B cell (primary cell): ENCODE results near the gene NDUFA5. TPM values are rescaled to one million over a fixed set of nuclear protein-coding genes. Genes with fewer than 3 reads are reported as not detected.

Experiments
- ATAC-seq: fragments of 200-7000 bp; cut with Tn5 transposase; one replicate; pipeline ENCODE4 v1.10.0; 2021; ENCODE audit warnings: low read depth, mild to moderate bottlenecking, moderate number of reproducible peaks, moderate library complexity
- CTCF ChIA-PET: fragments of 350-600 bp; sonication (Branson Sonifier 250); formaldehyde crosslinking; loops from one replicate; lab custom pipeline; 2021; ENCODE audit warnings: antibody characterized with exemption, inconsistent platforms; lab: Charles Lee
- POLR2A ChIA-PET: fragments of 350-600 bp; sonication (Branson Sonifier 250); formaldehyde crosslinking; loops from one replicate; lab custom pipeline; 2021; ENCODE audit warnings: antibody characterized with exemption; lab: Charles Lee
- DNase-seq: peaks from one replicate; pipeline ENCODE4 v3.0.0; 2013
- H2AFZ ChIP-seq: 2 replicates; pipeline ENCODE4 v1.6.1; 2012; ENCODE audit warnings: mild to moderate bottlenecking, low read depth, low read length; ENCODE audit not compliant: insufficient read depth, poor library complexity, severe bottlenecking
- H3K27ac ChIP-seq, 2 donors: 1 replicate in 1 of 2; 2 replicates in 1 of 2; pipeline ENCODE4 v1.5.1; 2012 to 2013; ENCODE audit warnings: low read length in 2 of 2, mild to moderate bottlenecking in 2 of 2, moderate library complexity in 1 of 2
- H3K27me3 ChIP-seq, 4 experiments: fragments of 200-600 bp in 1 of 4; sonication (generic) in 1 of 4; replicated peaks in 1 of 4; 1 replicate in 2 of 4; 2 replicates in 2 of 4; pipeline versions ENCODE4 v1.6.1 to v1.7.0; 2013 to 2016; ENCODE audit warnings: low read length in 3 of 4, mild to moderate bottlenecking in 2 of 4, mixed read lengths in 1 of 4, moderate library complexity in 1 of 4; ENCODE audit not compliant: insufficient read depth in 4 of 4, control insufficient read depth in 3 of 4; ENCODE audit errors: control extremely low read depth in 1 of 4
- H3K36me3 ChIP-seq, 2 experiments: replicated peaks in 1 of 2; 1 replicate in 1 of 2; 2 replicates in 1 of 2; pipeline versions ENCODE4 v1.6.1 to v1.7.1; 2013; ENCODE audit warnings: low read length in 1 of 2; ENCODE audit not compliant: insufficient read depth in 2 of 2, control insufficient read depth in 1 of 2; ENCODE audit errors: control extremely low read depth in 1 of 2, extremely low read depth in 1 of 2
- H3K4me1 ChIP-seq, 2 donors: fragments of 200-600 bp in 1 of 2; sonication (generic) in 1 of 2; 1 replicate in 1 of 2; 2 replicates in 1 of 2; pipeline versions ENCODE4 v1.5.1 to v1.6.1; 2013 to 2017; ENCODE audit warnings: low read length in 2 of 2; ENCODE audit not compliant: control insufficient read depth in 2 of 2, insufficient read depth in 2 of 2
- H3K4me2 ChIP-seq: replicated peaks from 2 replicates; pipeline ENCODE3; 2012; ENCODE audit warnings: mild to moderate bottlenecking, low read depth, low read length; ENCODE audit not compliant: poor library complexity, severe bottlenecking
- H3K4me3 ChIP-seq, 5 experiments: fragments of 200-600 bp in 1 of 5; sonication (generic) in 1 of 5; 1 replicate in 3 of 5; 2 replicates in 2 of 5; pipeline versions ENCODE4 v1.5.1 to v1.7.0; 2011 to 2016; ENCODE audit warnings: low read length in 4 of 5, mild to moderate bottlenecking in 4 of 5, low read depth in 2 of 5, control low read depth in 1 of 5, moderate library complexity in 1 of 5; ENCODE audit not compliant: insufficient read depth in 1 of 5; ENCODE audit errors: control extremely low read depth in 1 of 5, extremely low read depth in 1 of 5
- H3K79me2 ChIP-seq: fragments of 200-600 bp; sonication (generic); one replicate; pipeline ENCODE4 v1.6.0; 2016; ENCODE audit warnings: low read length; ENCODE audit not compliant: control insufficient read depth, insufficient read depth
- H3K9ac ChIP-seq: fragments of 200-600 bp; sonication (generic); 2 replicates; pipeline ENCODE4 v1.6.1; 2017; ENCODE audit warnings: mild to moderate bottlenecking, low read length, moderate library complexity
- H3K9me3 ChIP-seq, 3 donors: one replicate each; pipeline versions ENCODE4 v1.6.1 to v1.7.1; 2013; ENCODE audit warnings: low read length in 2 of 3; ENCODE audit not compliant: control insufficient read depth in 2 of 3, insufficient read depth in 1 of 3; ENCODE audit errors: control extremely low read depth in 1 of 3
- H4K20me1 ChIP-seq: 2 replicates; pipeline ENCODE4 v1.6.0; 2012; ENCODE audit warnings: mild to moderate bottlenecking, low read length; ENCODE audit not compliant: insufficient read depth, control insufficient read depth, poor library complexity, severe bottlenecking
- H3K27ac Mint-ChIP-seq: one replicate; pipeline ENCODE4 v1.8.0; 2021; ENCODE audit warnings: mixed read lengths
- H3K27me3 Mint-ChIP-seq: one replicate; pipeline ENCODE4 v1.8.0; 2021; ENCODE audit warnings: mixed read lengths
- H3K4me1 Mint-ChIP-seq: one replicate; pipeline ENCODE4 v1.8.0; 2021; ENCODE audit warnings: mixed read lengths
- H3K4me3 Mint-ChIP-seq: one replicate; pipeline ENCODE4 v1.8.0; 2021; ENCODE audit warnings: mixed read lengths
- H3K9me3 Mint-ChIP-seq: one replicate; pipeline ENCODE4 v1.8.0; 2022; ENCODE audit warnings: mixed read lengths; ENCODE audit not compliant: insufficient read depth
- CTCF ChIP-seq: fragments of 200-600 bp; IDR thresholded peaks from one replicate; pipeline ENCODE4 v1.8.0; 2022; ENCODE audit warnings: antibody characterized with exemption, mild to moderate bottlenecking
- EZH2 ChIP-seq: IDR thresholded peaks from 2 replicates; pipeline ENCODE4 v1.6.1; 2012; ENCODE audit warnings: borderline replicate concordance, low read depth, mild to moderate bottlenecking, moderate library complexity, low read length; ENCODE audit not compliant: insufficient read depth, poor library complexity, severe bottlenecking
- WGBS: methylation state at CpG from one replicate; pipeline ENCODE4 v1.1.5; 2013; ENCODE audit warnings: missing lambda C conversion rate; ENCODE audit not compliant: insufficient coverage; 5-methylcytosine and 5-hydroxymethylcytosine counted together
- intact Hi-C: fragments of 100-400 bp; cut with micrococcal nuclease; formaldehyde crosslinking; loops from one replicate; pipeline ENCODE4 v1.10.0; 2022
- polyA plus RNA-seq: library from polyadenylated mRNA; depleted of rRNA; stranded (reverse); fragments of >200 nt; gene quantifications from 2 replicates; pipeline ENCODE4 v1.2.3, GENCODE V29; 2012
- total RNA-seq, 2 donors: library from RNA; stranded (reverse); fragments of 120-200 nt in 1 of 2; gene quantifications; 1 replicate in 1 of 2; 2 replicates in 1 of 2; pipeline versions ENCODE4 v1.2.3 to v1.2.4, GENCODE V29; 2013 to 2022

Gene NDUFA5
- total and polyA plus RNA-seq, 2 donors (not counting 1 experiment from before 2014, with no cell fraction given): 8.1 to 50.7 TPM

- intact Hi-C loops: loop anchor here (1.0 kb wide), 1 partner anchor 215 kb away; the partner anchor contains the start of gene WASL
- no peak for DNase-seq
- ChIA-PET POLR2A (interaction anchor here (1.7 kb wide), 1 partner anchor 24 kb away, joined by 8 read pairs; the partner anchor contains the start of gene NDUFA5), CTCF (interaction anchor here (1.4 to 3.0 kb wide), 3 partner anchors 13 to 39 kb away, joined by 6 to 19 read pairs (median 8); partner anchors contain the start of gene NDUFA5)
- H3K36me3 ChIP-seq: no peaks in the 10 kb centered on the region
- H3K27me3 ChIP-seq: peaks cover 0 to 8% (median 3%) of the 10 kb centered on the region in 4 experiments
- H4K20me1 ChIP-seq: no peaks in the 10 kb centered on the region
- peak; percentile 2 for ATAC-seq
- H2AFZ ChIP-seq: peak overlapping the region; percentile 73
- H3K27ac Mint-ChIP-seq: peak overlapping the region; percentile 5
- peaks cover 13 to 19% of the 10 kb centered on the region in 2 donors for H3K4me1 ChIP-seq
- peak overlapping the region; percentile 79 for H3K4me2 ChIP-seq
- 0% methylated on average over 6 of the region's 9 CpGs for WGBS
- H3K9me3 ChIP-seq: peaks cover 0 to 3% (median 0%) of the 10 kb centered on the region in 3 donors
- peak overlapping the region; percentile 77 for H3K9ac ChIP-seq
- peak overlapping the region; percentile 93 for H3K4me3 Mint-ChIP-seq
- H3K9me3 Mint-ChIP-seq: no peaks in the 10 kb centered on the region
- peaks cover 8% of the 10 kb centered on the region for H3K27me3 Mint-ChIP-seq
- H3K4me1 Mint-ChIP-seq: peaks cover 20% of the 10 kb centered on the region
- H3K79me2 ChIP-seq: no peaks in the 10 kb centered on the region
- no peak overlapping the region for H3K27ac ChIP-seq
- TF ChIP-seq CTCF (no peak), EZH2 (no peak)
- H3K4me3 ChIP-seq: peak overlapping the region; percentile 53 to 81 (median 69)
Measured at GRCh38 chr7:123533929-123534382, 23.7 kb downstream of the NDUFA5 start.

- H3K27ac Mint-ChIP-seq: no peak overlapping the region
- TF ChIP-seq CTCF (no peak), EZH2 (no peak)
- no peak overlapping the region for H3K9ac ChIP-seq
- peaks cover 0 to 3% (median 0%) of the 10 kb centered on the region in 3 donors for H3K9me3 ChIP-seq
- H3K27ac ChIP-seq: no peak overlapping the region
- H2AFZ ChIP-seq: no peak overlapping the region
- peak overlapping the region; percentile 79 for H3K4me2 ChIP-seq
- WGBS: no CpG with 5 or more reads among the region's 3 CpGs
- intact Hi-C loops: no loop called here
- H3K27me3 ChIP-seq: peaks cover 0 to 8% (median 3%) of the 10 kb centered on the region in 4 experiments
- H3K9me3 Mint-ChIP-seq: no peaks in the 10 kb centered on the region
- H3K27me3 Mint-ChIP-seq: peaks cover 11% of the 10 kb centered on the region
- H3K36me3 ChIP-seq: no peaks in the 10 kb centered on the region
- peak overlapping the region; percentile 93 for H3K4me3 Mint-ChIP-seq
- H3K4me3 ChIP-seq: no peak overlapping the region
- POLR2A ChIA-PET: no interaction called here
- H3K79me2 ChIP-seq: no peaks in the 10 kb centered on the region
- no peak for DNase-seq
- peaks cover 13 to 19% of the 10 kb centered on the region in 2 donors for H3K4me1 ChIP-seq
- ATAC-seq: no peak
- peaks cover 20% of the 10 kb centered on the region for H3K4me1 Mint-ChIP-seq
- CTCF ChIA-PET: interaction anchor here (2.4 to 3.0 kb wide), 2 partner anchors 24 to 39 kb away, joined by 8 to 19 read pairs; partner anchors contain the start of gene NDUFA5
- no peaks in the 10 kb centered on the region for H4K20me1 ChIP-seq
Measured at GRCh38 chr7:123533553-123533917, 24.1 kb downstream of the NDUFA5 start.
